Ishikawa (cell line): ENCODE results near the gene EEIG1.

Experiments used
- CEBPB ChIP-seq: IDR thresholded peaks from 2 replicates; pipeline ENCODE4 v1.6.1; 2012
- CREB1 ChIP-seq: IDR thresholded peaks from 2 replicates; pipeline ENCODE4 v1.6.1; 2012; ENCODE audit warnings: low read depth
- EGR1 ChIP-seq: IDR thresholded peaks from 2 replicates; pipeline ENCODE4 v1.6.1; 2012
- EP300 ChIP-seq: IDR thresholded peaks from 2 replicates; pipeline ENCODE4 v1.6.1; 2012; ENCODE audit warnings: borderline replicate concordance
- FOXM1 ChIP-seq: IDR thresholded peaks from 2 replicates; pipeline ENCODE4 v1.6.1; 2012; ENCODE audit warnings: low read depth, borderline replicate concordance
- MAX ChIP-seq: IDR thresholded peaks from 2 replicates; pipeline ENCODE4 v1.6.1; 2012
- NFIC ChIP-seq: IDR thresholded peaks from 2 replicates; pipeline ENCODE4 v1.6.1; 2012
- RAD21 ChIP-seq: IDR thresholded peaks from 2 replicates; pipeline ENCODE4 v1.6.1; 2012; ENCODE audit warnings: low read depth
- TAF1 ChIP-seq: IDR thresholded peaks from 2 replicates; pipeline ENCODE4 v1.6.1; 2012; ENCODE audit warnings: low read depth, mild to moderate bottlenecking
- TCF12 ChIP-seq: IDR thresholded peaks from 2 replicates; pipeline ENCODE4 v1.6.1; 2012; ENCODE audit warnings: low read depth
- TEAD4 ChIP-seq: IDR thresholded peaks from 2 replicates; pipeline ENCODE4 v1.6.1; 2012
- USF1 ChIP-seq: IDR thresholded peaks from 2 replicates; pipeline ENCODE4 v1.6.1; 2012
- YY1 ChIP-seq: IDR thresholded peaks from 2 replicates; pipeline ENCODE4 v1.6.1; 2012; ENCODE audit warnings: low read depth
- ZBTB7A ChIP-seq: IDR thresholded peaks from 2 replicates; pipeline ENCODE4 v1.6.1; 2012; ENCODE audit warnings: low read depth
- TF ChIP-seq, protein P1 (sequence below): IDR thresholded peaks from 2 replicates; pipeline ENCODE4 v1.6.1; 2012; ENCODE audit warnings: low read depth, mild to moderate bottlenecking

Gene EEIG1

DNA sequence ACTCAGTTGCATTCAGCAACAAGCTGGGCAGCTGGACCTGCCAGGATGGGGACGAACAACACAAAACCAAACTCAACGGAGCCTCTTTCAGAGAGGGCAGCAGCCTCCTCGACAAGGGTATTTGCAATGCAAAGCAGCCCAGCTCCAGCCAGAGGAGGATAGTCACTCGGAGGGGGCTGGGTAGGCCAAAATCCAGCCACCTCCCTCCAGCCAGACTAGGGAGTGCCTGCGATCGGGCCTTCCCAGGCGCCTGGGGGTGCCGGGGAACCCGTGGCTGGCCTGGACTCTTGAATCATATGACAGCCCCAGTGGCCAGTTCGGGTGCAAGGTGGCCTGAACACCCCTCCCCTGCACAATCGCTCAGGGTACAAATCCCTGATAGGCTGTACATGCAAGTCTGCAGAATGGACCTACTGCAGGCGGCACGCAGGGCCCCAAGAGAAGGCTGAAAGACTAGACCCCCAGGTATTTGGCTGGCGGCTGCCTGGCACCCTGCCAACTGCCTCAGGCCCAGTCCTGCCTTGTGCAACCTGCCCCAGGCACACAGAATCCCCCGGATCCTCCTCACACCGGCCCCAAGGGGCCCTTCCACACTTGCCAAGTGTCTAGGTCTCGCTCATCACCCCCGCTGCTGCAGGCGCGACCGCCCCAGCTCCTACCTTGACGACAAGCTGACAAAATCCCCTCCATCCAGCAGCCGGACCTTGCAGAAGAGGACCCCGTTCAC lies 1.3 kb downstream of the EEIG1 start:
- TF ChIP-seq EGR1 (no peak), CEBPB (0 out of 2 replicates have a peak, but pooled peaks have one; percentile 4), NFIC (peak; percentile 93), MAX (no peak), USF1 (no peak), TAF1 (no peak), TCF12 (no peak)

GRCh38 chr9:127979015-127979332 lies 1.8 kb downstream of the EEIG1 start:
- TF ChIP-seq FOXM1 = no peak
- no peak for TF ChIP-seq NFIC
- no peak for TF ChIP-seq YY1
- no peak for TF ChIP-seq TEAD4
- no peak for TF ChIP-seq USF1
- no peak for TF ChIP-seq CEBPB
- TF ChIP-seq, protein P1, sequence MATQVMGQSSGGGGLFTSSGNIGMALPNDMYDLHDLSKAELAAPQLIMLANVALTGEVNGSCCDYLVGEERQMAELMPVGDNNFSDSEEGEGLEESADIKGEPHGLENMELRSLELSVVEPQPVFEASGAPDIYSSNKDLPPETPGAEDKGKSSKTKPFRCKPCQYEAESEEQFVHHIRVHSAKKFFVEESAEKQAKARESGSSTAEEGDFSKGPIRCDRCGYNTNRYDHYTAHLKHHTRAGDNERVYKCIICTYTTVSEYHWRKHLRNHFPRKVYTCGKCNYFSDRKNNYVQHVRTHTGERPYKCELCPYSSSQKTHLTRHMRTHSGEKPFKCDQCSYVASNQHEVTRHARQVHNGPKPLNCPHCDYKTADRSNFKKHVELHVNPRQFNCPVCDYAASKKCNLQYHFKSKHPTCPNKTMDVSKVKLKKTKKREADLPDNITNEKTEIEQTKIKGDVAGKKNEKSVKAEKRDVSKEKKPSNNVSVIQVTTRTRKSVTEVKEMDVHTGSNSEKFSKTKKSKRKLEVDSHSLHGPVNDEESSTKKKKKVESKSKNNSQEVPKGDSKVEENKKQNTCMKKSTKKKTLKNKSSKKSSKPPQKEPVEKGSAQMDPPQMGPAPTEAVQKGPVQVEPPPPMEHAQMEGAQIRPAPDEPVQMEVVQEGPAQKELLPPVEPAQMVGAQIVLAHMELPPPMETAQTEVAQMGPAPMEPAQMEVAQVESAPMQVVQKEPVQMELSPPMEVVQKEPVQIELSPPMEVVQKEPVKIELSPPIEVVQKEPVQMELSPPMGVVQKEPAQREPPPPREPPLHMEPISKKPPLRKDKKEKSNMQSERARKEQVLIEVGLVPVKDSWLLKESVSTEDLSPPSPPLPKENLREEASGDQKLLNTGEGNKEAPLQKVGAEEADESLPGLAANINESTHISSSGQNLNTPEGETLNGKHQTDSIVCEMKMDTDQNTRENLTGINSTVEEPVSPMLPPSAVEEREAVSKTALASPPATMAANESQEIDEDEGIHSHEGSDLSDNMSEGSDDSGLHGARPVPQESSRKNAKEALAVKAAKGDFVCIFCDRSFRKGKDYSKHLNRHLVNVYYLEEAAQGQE = no peak
- no peak for TF ChIP-seq EP300
- TF ChIP-seq CREB1 = no peak
- no peak for TF ChIP-seq MAX
- no peak for TF ChIP-seq RAD21
- no peak for TF ChIP-seq TAF1
- no peak for TF ChIP-seq TCF12
- TF ChIP-seq EGR1 = no peak
- no peak for TF ChIP-seq ZBTB7A

GRCh38 chr9:127977884-127978647 lies 2.7 kb downstream of the EEIG1 start:
- TF ChIP-seq TCF12 (no peak), CREB1 (no peak), YY1 (no peak), EP300 (no peak), TAF1 (no peak), USF1 (no peak), EGR1 (no peak), MAX (no peak), FOXM1 (no peak), TEAD4 (no peak), ZBTB7A (no peak), RAD21 (no peak), NFIC (no peak)
- TF ChIP-seq, protein P1 = no peak

DNA sequence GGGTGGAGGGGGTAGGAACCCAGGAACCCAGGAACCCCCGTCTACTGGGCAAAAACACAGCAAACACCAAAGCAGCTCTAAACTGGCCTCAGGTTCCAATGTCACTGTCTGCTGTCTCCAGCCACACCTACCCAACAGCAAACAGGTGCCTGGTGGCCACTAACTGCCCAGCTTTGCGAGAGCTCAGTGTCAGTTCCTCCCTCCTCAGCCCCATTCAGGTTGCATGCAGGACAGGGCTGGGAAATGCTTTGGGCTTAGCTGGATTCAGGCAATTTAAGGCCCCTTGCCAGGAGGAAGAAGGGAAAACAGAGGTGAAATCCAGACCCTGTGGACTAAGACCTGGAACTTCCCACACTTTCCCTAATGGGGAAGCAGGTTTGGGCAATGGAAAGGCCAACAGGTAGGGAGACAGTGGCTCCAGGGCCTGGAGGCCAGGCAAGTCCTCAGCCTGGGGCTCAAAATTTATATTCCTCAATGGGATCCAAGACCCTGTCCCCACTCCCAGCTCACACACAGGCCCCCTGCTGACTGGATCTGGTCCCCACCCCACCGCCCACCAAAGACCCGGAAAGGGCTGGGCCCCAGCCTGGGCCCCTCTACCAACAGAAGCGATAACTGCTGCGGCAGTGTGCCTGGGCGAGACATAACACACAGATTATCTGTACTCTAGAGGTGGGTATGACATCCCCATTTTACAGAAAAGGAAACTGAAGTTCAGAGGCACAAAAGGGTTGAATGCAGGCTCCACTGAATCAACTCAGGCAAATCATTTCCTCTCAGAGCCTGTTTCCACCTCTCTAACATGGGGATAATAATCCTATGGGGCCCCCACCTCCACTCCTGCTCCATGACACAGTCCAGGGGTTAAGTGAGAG lies 3.5 kb downstream of the EEIG1 start:
- TF ChIP-seq EGR1 = no peak
- no peak for TF ChIP-seq TAF1
- TF ChIP-seq, protein P1 = no peak
- TF ChIP-seq FOXM1 = no peak
- TF ChIP-seq YY1 = no peak
